Tibial nerve (tissue), 4 donors: ENCODE measurements around the gene CNTNAP5. TPM values are rescaled to one million over a fixed set of nuclear protein-coding genes. Genes with fewer than 3 reads are reported as not detected.

Experiments used
- DNase-seq, 2 donors: peaks; one replicate each; pipeline ENCODE4 v3.0.0-alpha.2; 2019; ENCODE audit warnings: low spot score in 2 of 2
- H3K27ac ChIP-seq, 4 donors: fragments of 200-600 bp; sonication (generic) in 3 of 4; one replicate each; pipeline ENCODE4 v1.5.1; 2017 to 2019; ENCODE audit warnings: mild to moderate bottlenecking in 1 of 4
- H3K27me3 ChIP-seq, 2 donors: fragments of 200-600 bp; sonication (generic) in 1 of 2; one replicate each; pipeline versions ENCODE4 v1.5.1 to v1.6.0; 2017 to 2019
- H3K36me3 ChIP-seq, 3 donors: fragments of 200-600 bp; sonication (generic); one replicate each; pipeline ENCODE4 v1.5.1; 2018 to 2019
- H3K4me1 ChIP-seq, 4 donors: fragments of 200-600 bp; sonication (generic) in 3 of 4; one replicate each; pipeline ENCODE4 v1.5.1; 2017 to 2019
- H3K4me3 ChIP-seq, 4 donors: fragments of 200-600 bp; sonication (generic) in 3 of 4; one replicate each; pipeline ENCODE4 v1.5.1; 2017 to 2019; ENCODE audit warnings: mild to moderate bottlenecking in 1 of 4, moderate library complexity in 1 of 4
- H3K9me3 ChIP-seq, 4 donors: fragments of 200-600 bp; sonication (generic) in 3 of 4; one replicate each; pipeline ENCODE4 v1.5.1; 2017 to 2019
- CTCF ChIP-seq, 5 experiments: fragments of 200-600 bp in 3 of 5; fragments of 450-650 bp in 2 of 5; sonication (generic) in 3 of 5; IDR thresholded peaks; one replicate each; pipeline ENCODE4 v1.5.1; 2016 to 2019; ENCODE audit warnings: antibody characterized with exemption in 5 of 5, mild to moderate bottlenecking in 3 of 5, moderate library complexity in 2 of 5
- EP300 ChIP-seq, 2 donors: sonication (generic); formaldehyde crosslinking; IDR thresholded peaks; one replicate each; pipeline ENCODE4 v1.6.1; 2017; ENCODE audit warnings: antibody characterized with exemption in 2 of 2, mild to moderate bottlenecking in 1 of 2
- POLR2A ChIP-seq, 2 donors: fragments of 450-650 bp; IDR thresholded peaks; one replicate each; pipeline ENCODE4 v1.6.1; 2017; ENCODE audit warnings: antibody characterized with exemption in 2 of 2, mild to moderate bottlenecking in 2 of 2, moderate library complexity in 2 of 2
- WGBS, 2 donors: methylation state at CpG; one replicate each; pipeline ENCODE4 v1.1.5; 2018; 5-methylcytosine and 5-hydroxymethylcytosine counted together
- total RNA-seq, 4 donors: library from RNA; depleted of rRNA; stranded (reverse); fragments of >200 nt; gene quantifications; one replicate each; pipeline ENCODE4 v1.1.0, GENCODE V29; 2016

Gene CNTNAP5
- total RNA-seq, 4 donors from 2014 or later, result under 0.01 to 0.22 TPM; not detected in 2

GRCh38 chr2:124836416-124836815, 811.3 kb downstream of the CNTNAP5 start:
- Histone ChIP-seq H3K4me1 (no peaks in the 10 kb centered on the region), H3K36me3 (no peaks in the 10 kb centered on the region), H3K27me3 (no peaks in the 10 kb centered on the region), H3K4me3 (no peak overlapping the region), H3K9me3 (no peaks in the 10 kb centered on the region), H3K27ac (no peak overlapping the region)
- WGBS, 2 donors, result 34 to 40% methylated on average over 3 of the region's 3 CpGs
- no peak for TF ChIP-seq CTCF (IDR thresholded peaks at IDR 0.05)
- TF ChIP-seq POLR2A (IDR thresholded peaks at IDR 0.05), result no peak
- TF ChIP-seq EP300 (IDR thresholded peaks at IDR 0.05), result no peak
- no peak for DNase-seq

GRCh38 chr2:124837496-124837895, 812.4 kb downstream of the CNTNAP5 start:
- TF ChIP-seq EP300 (IDR thresholded peaks at IDR 0.05), result no peak
- TF ChIP-seq CTCF (IDR thresholded peaks at IDR 0.05), result no peak
- TF ChIP-seq POLR2A (IDR thresholded peaks at IDR 0.05), result no peak
- WGBS, 2 donors, result 71 to 87% methylated on average over 2 of the region's 2 CpGs
- no peaks in the 10 kb centered on the region for H3K27me3 ChIP-seq

GRCh38 chr2:124838406-124838805, 813.3 kb downstream of the CNTNAP5 start:
- Histone ChIP-seq H3K4me3 (no peak overlapping the region), H3K27me3 (no peaks in the 10 kb centered on the region), H3K27ac (no peak overlapping the region), H3K36me3 (no peaks in the 10 kb centered on the region), H3K9me3 (no peaks in the 10 kb centered on the region), H3K4me1 (no peaks in the 10 kb centered on the region)
- no peak for TF ChIP-seq EP300 (IDR thresholded peaks at IDR 0.05)
- no peak for TF ChIP-seq POLR2A (IDR thresholded peaks at IDR 0.05)
- TF ChIP-seq CTCF (IDR thresholded peaks at IDR 0.05), result no peak
- no peak for DNase-seq
- WGBS, 2 donors, result 58 to 66% methylated on average over 3 of the region's 3 CpGs

More at GRCh38 chr2:124837496-124837895, 812.4 kb downstream of the CNTNAP5 start:
- Histone ChIP-seq H3K4me1 (no peaks in the 10 kb centered on the region), H3K9me3 (no peaks in the 10 kb centered on the region), H3K4me3 (no peak overlapping the region), H3K36me3 (no peaks in the 10 kb centered on the region), H3K27ac (no peak overlapping the region)
- no peak for DNase-seq

- no peak for TF ChIP-seq EP300 (IDR thresholded peaks at IDR 0.05)
- no peak for TF ChIP-seq POLR2A (IDR thresholded peaks at IDR 0.05)
- no peak for TF ChIP-seq CTCF (IDR thresholded peaks at IDR 0.05)
- Histone ChIP-seq H3K27me3 (no peaks in the 10 kb centered on the region), H3K9me3 (no peaks in the 10 kb centered on the region), H3K4me3 (no peak overlapping the region), H3K36me3 (no peaks in the 10 kb centered on the region), H3K27ac (no peak overlapping the region), H3K4me1 (no peaks in the 10 kb centered on the region)
- WGBS, 2 donors, result 94 to 95% methylated on average over 3 of the region's 3 CpGs
- DNase-seq, result no peak
Measured at GRCh38 chr2:124867247-124867646, 842.2 kb downstream of the CNTNAP5 start.

- no peak overlapping the region for H3K27ac ChIP-seq
- no peak for TF ChIP-seq EP300 (IDR thresholded peaks at IDR 0.05)
- TF ChIP-seq CTCF (IDR thresholded peaks at IDR 0.05), result no peak
- TF ChIP-seq POLR2A (IDR thresholded peaks at IDR 0.05), result no peak
- no peaks in the 10 kb centered on the region for H3K27me3 ChIP-seq
- 31 to 69% methylated on average over 1 of the region's 1 CpG for WGBS, 2 donors
- no peaks in the 10 kb centered on the region for H3K36me3 ChIP-seq
- H3K9me3 ChIP-seq, result no peaks in the 10 kb centered on the region
- peaks cover 0 to 5% (median 0%) of the 10 kb centered on the region in 4 donors for H3K4me1 ChIP-seq
- no peak for DNase-seq
- no peak overlapping the region for H3K4me3 ChIP-seq
Measured at GRCh38 chr2:124874219-124874618, 849.1 kb downstream of the CNTNAP5 start.
